Neural progenitor cell (in vitro differentiated cells): ENCODE data around the gene ELOVL2. TPM values are rescaled to one million over a fixed set of nuclear protein-coding genes. Genes with fewer than 3 reads are reported as not detected.
"Not testable (repeated sequence)": the region's sequence is repeated elsewhere in the genome, so short reads cannot be mapped to it uniquely, and the experiment has no call there.

ENCODE experiments used
- DNase-seq: peaks from one replicate; pipeline ENCODE4 v3.0.0-alpha.2; 2016; ENCODE audit warnings: low spot score
- H2AFZ ChIP-seq: fragments of 200-600 bp; sonication (generic); replicated peaks from 2 replicates; pipeline ENCODE4 v1.6.1; 2016; ENCODE audit warnings: antibody characterized with exemption
- H3F3A ChIP-seq: fragments of 200-600 bp; sonication (generic); 2 replicates; pipeline ENCODE4 v1.6.1; 2016; ENCODE audit warnings: antibody characterized with exemption, low read depth
- H3K27ac ChIP-seq: fragments of 200-600 bp; sonication (generic); 2 replicates; pipeline ENCODE4 v1.5.1; 2016; ENCODE audit warnings: mild to moderate bottlenecking
- H3K27me3 ChIP-seq: fragments of 200-600 bp; sonication (generic); 2 replicates; pipeline ENCODE4 v1.6.1; 2016; ENCODE audit warnings: mild to moderate bottlenecking, moderate library complexity
- H3K36me3 ChIP-seq: fragments of 200-600 bp; sonication (generic); 2 replicates; pipeline ENCODE4 v1.5.1; 2016
- H3K4me1 ChIP-seq: fragments of 200-600 bp; sonication (generic); 2 replicates; pipeline ENCODE4 v1.6.1; 2016; ENCODE audit warnings: mixed run types
- H3K4me2 ChIP-seq: fragments of 200-600 bp; sonication (generic); 2 replicates; pipeline ENCODE4 v1.6.1; 2016
- H3K4me3 ChIP-seq: fragments of 200-600 bp; sonication (generic); 2 replicates; pipeline ENCODE4 v1.5.1; 2016
- H3K79me2 ChIP-seq: fragments of 200-600 bp; sonication (generic); 2 replicates; pipeline ENCODE4 v1.6.1; 2016; ENCODE audit warnings: low read depth
- H3K9ac ChIP-seq: fragments of 200-600 bp; sonication (generic); 2 replicates; pipeline ENCODE4 v1.6.1; 2016
- H3K9me3 ChIP-seq: fragments of 200-600 bp; sonication (generic); 2 replicates; pipeline ENCODE4 v1.5.1; 2016; ENCODE audit warnings: low read depth
- H4K20me1 ChIP-seq: fragments of 200-600 bp; sonication (generic); 2 replicates; pipeline ENCODE4 v1.6.1; 2016; ENCODE audit warnings: low read depth
- H3K27ac Mint-ChIP-seq: 3 replicates; pipeline ENCODE4 v1.8.0; 2021; ENCODE audit warnings: mixed read lengths
- H3K27me3 Mint-ChIP-seq: 2 replicates; pipeline ENCODE4 v1.8.0; 2022; ENCODE audit warnings: low read depth, mild to moderate bottlenecking, inconsistent platforms, moderate library complexity, mixed read lengths; ENCODE audit not compliant: insufficient read depth
- H3K36me3 Mint-ChIP-seq: 3 replicates; pipeline ENCODE4 v1.8.0; 2021; ENCODE audit warnings: mixed read lengths
- H3K4me1 Mint-ChIP-seq: 3 replicates; pipeline ENCODE4 v1.8.0; 2021; ENCODE audit warnings: mixed read lengths
- H3K4me3 Mint-ChIP-seq: 3 replicates; pipeline ENCODE4 v1.8.0; 2021; ENCODE audit warnings: mild to moderate bottlenecking, moderate library complexity, mixed read lengths
- H3K9me3 Mint-ChIP-seq: 3 replicates; pipeline ENCODE4 v1.8.0; 2020; ENCODE audit warnings: mixed read lengths
- EZH2 ChIP-seq: fragments of 200-600 bp; sonication (generic); IDR thresholded peaks from 2 replicates; pipeline ENCODE4 v1.6.1; 2017; ENCODE audit warnings: antibody characterized with exemption, mild to moderate bottlenecking, moderate library complexity
- EZH2phosphoT487 ChIP-seq: fragments of 200-600 bp; sonication (generic); IDR thresholded peaks from 2 replicates; pipeline ENCODE4 v1.6.1; 2017; ENCODE audit warnings: antibody characterized with exemption
- total RNA-seq: library from RNA; depleted of rRNA; stranded (reverse); fragments of >200 nt; gene quantifications from 2 replicates; pipeline ENCODE4 v1.2.3, GENCODE V29; 2015; ENCODE audit warnings: low replicate concordance
- TF ChIP-seq, protein P1 (sequence below): fragments of 200-600 bp; sonication (generic); IDR thresholded peaks from 2 replicates; pipeline ENCODE4 v1.5.1; 2017; ENCODE audit warnings: antibody characterized with exemption, mild to moderate bottlenecking

Gene ELOVL2
- total RNA-seq, 1 donor from 2014 or later = 9.1 TPM

- Histone ChIP-seq H3K79me2 (no peaks in the 10 kb centered on the region), H3K9me3 (no peaks in the 10 kb centered on the region), H3K27me3 (no peaks in the 10 kb centered on the region), H3K9ac (no peak overlapping the region), H3K27ac (no peak overlapping the region), H3K4me3 (no peak overlapping the region), H3K4me2 (no peak overlapping the region), H3F3A (peaks cover 16% of the 10 kb centered on the region), H3K36me3 (no peaks in the 10 kb centered on the region), H3K4me1 (peaks cover 29% of the 10 kb centered on the region), H4K20me1 (no peaks in the 10 kb centered on the region), H2AFZ (no peak overlapping the region)
- no peak for TF ChIP-seq EZH2
- TF ChIP-seq, protein P1, sequence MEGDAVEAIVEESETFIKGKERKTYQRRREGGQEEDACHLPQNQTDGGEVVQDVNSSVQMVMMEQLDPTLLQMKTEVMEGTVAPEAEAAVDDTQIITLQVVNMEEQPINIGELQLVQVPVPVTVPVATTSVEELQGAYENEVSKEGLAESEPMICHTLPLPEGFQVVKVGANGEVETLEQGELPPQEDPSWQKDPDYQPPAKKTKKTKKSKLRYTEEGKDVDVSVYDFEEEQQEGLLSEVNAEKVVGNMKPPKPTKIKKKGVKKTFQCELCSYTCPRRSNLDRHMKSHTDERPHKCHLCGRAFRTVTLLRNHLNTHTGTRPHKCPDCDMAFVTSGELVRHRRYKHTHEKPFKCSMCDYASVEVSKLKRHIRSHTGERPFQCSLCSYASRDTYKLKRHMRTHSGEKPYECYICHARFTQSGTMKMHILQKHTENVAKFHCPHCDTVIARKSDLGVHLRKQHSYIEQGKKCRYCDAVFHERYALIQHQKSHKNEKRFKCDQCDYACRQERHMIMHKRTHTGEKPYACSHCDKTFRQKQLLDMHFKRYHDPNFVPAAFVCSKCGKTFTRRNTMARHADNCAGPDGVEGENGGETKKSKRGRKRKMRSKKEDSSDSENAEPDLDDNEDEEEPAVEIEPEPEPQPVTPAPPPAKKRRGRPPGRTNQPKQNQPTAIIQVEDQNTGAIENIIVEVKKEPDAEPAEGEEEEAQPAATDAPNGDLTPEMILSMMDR = no peak
- TF ChIP-seq EZH2phosphoT487 = no peak
- Mint-ChIP-seq H3K4me1 (peaks cover 23% of the 10 kb centered on the region), H3K9me3 (no peaks in the 10 kb centered on the region), H3K27ac (no peak overlapping the region), H3K4me3 (no peak overlapping the region), H3K27me3 (no peaks in the 10 kb centered on the region), H3K36me3 (peaks cover 28% of the 10 kb centered on the region)
- DNase-seq = no peak
These were observed 48.9 kb downstream of the ELOVL2 start for GRCh38 chr6:10995114-10995707.

- Mint-ChIP-seq H3K27ac (no peak overlapping the region), H3K27me3 (no peaks in the 10 kb centered on the region), H3K4me1 (peaks cover 24% of the 10 kb centered on the region), H3K4me3 (no peak overlapping the region), H3K36me3 (peaks cover 24% of the 10 kb centered on the region), H3K9me3 (no peaks in the 10 kb centered on the region)
- Histone ChIP-seq H3K4me3 (no peak overlapping the region), H2AFZ (no peak overlapping the region), H3K4me2 (no peak overlapping the region), H4K20me1 (no peaks in the 10 kb centered on the region), H3K9me3 (no peaks in the 10 kb centered on the region), H3K79me2 (no peaks in the 10 kb centered on the region), H3K27me3 (no peaks in the 10 kb centered on the region), H3K27ac (no peak overlapping the region), H3K4me1 (peaks cover 29% of the 10 kb centered on the region), H3K9ac (no peak overlapping the region), H3F3A (peaks cover 12% of the 10 kb centered on the region), H3K36me3 (no peaks in the 10 kb centered on the region)
- TF ChIP-seq EZH2phosphoT487 (no peak), EZH2 (no peak)
- no peak for DNase-seq
These were observed 50.2 kb downstream of the ELOVL2 start for GRCh38 chr6:10993896-10994295.

GRCh38 chr6:10991115-10991514 lies 53.0 kb downstream of the ELOVL2 start:
- Histone ChIP-seq H3K4me2 (no peak overlapping the region), H3K4me1 (peaks cover 23% of the 10 kb centered on the region), H3K36me3 (no peaks in the 10 kb centered on the region), H3K27me3 (no peaks in the 10 kb centered on the region), H3K9ac (no peak overlapping the region), H3K79me2 (no peaks in the 10 kb centered on the region), H3K4me3 (no peak overlapping the region), H2AFZ (no peak overlapping the region), H3K9me3 (no peaks in the 10 kb centered on the region), H4K20me1 (no peaks in the 10 kb centered on the region), H3K27ac (peak overlapping the region; percentile 10), H3F3A (peaks cover 12% of the 10 kb centered on the region)
- Mint-ChIP-seq H3K27ac (no peak overlapping the region), H3K4me1 (peaks cover 24% of the 10 kb centered on the region), H3K27me3 (no peaks in the 10 kb centered on the region), H3K9me3 (peaks cover 3% of the 10 kb centered on the region), H3K4me3 (peak overlapping the region; percentile 33), H3K36me3 (peaks cover 13% of the 10 kb centered on the region)
- DNase-seq = peak; percentile 42
- TF ChIP-seq EZH2 (no peak), EZH2phosphoT487 (no peak)
- TF ChIP-seq, protein P1 = no peak

- Mint-ChIP-seq H3K27ac (no peak overlapping the region), H3K27me3 (no peaks in the 10 kb centered on the region), H3K36me3 (peaks cover 9% of the 10 kb centered on the region), H3K4me3 (no peak overlapping the region), H3K9me3 (peaks cover 7% of the 10 kb centered on the region), H3K4me1 (peaks cover 17% of the 10 kb centered on the region)
- no peak overlapping the region for H3K9ac ChIP-seq
- H3K27me3 ChIP-seq = no peaks in the 10 kb centered on the region
- no peak for DNase-seq
- H3K27ac ChIP-seq = no peak overlapping the region
- no peak overlapping the region for H3K4me2 ChIP-seq
- TF ChIP-seq EZH2phosphoT487 = no peak
- TF ChIP-seq, protein P1 = no peak
- TF ChIP-seq EZH2 = no peak
- H3K4me3 ChIP-seq = no peak overlapping the region
- H4K20me1 ChIP-seq = no peaks in the 10 kb centered on the region
- H3K79me2 ChIP-seq = no peaks in the 10 kb centered on the region
- no peaks in the 10 kb centered on the region for H3K36me3 ChIP-seq
- H3K4me1 ChIP-seq = peaks cover 15% of the 10 kb centered on the region
- no peaks in the 10 kb centered on the region for H3K9me3 ChIP-seq
- H2AFZ ChIP-seq = no peak overlapping the region
- H3F3A ChIP-seq = peaks cover 12% of the 10 kb centered on the region
These were observed 54.5 kb downstream of the ELOVL2 start for GRCh38 chr6:10989587-10989986.

DNA sequence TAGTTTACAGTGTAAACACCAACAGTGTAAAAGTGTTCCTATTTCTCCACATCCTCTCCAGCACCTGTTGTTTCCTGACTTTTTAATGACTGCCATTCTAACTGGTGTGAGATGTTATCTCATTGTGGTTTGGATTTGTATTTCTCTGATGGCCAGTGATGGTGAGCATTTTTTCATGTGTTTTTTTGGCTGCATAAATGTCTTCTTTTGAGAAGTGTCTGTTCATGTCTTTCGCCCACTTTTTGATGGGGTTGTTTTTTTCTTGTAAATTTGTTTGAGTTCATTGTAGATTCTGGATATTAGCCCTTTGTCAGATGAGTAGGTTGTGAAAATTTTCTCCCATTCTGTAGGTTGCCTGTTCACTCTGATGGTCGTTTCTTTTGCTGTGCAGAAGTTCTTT lies 59.1 kb downstream of the ELOVL2 start:
- H3K36me3 Mint-ChIP-seq = not testable (repeated sequence)

More for the DNA sequence above, 59.1 kb downstream of the ELOVL2 start:
- H3F3A ChIP-seq, H3K4me2 ChIP-seq, H3K36me3 ChIP-seq, H3K79me2 ChIP-seq, H3K27ac Mint-ChIP-seq, H3K9me3 Mint-ChIP-seq, H3K27ac ChIP-seq, H3K27me3 Mint-ChIP-seq, H3K4me1 ChIP-seq, H2AFZ ChIP-seq, H3K4me1 Mint-ChIP-seq, H3K27me3 ChIP-seq, H3K9me3 ChIP-seq, H4K20me1 ChIP-seq, H3K4me3 Mint-ChIP-seq, DNase-seq, H3K4me3 ChIP-seq, H3K9ac ChIP-seq: not testable (repeated sequence)
